Measurements from ENCODE around the gene TNNT3.
"Not testable (repeated sequence)": the region's sequence is repeated elsewhere in the genome, so short reads cannot be mapped to it uniquely, and the experiment has no call there.

Gene TNNT3

GRCh38 chr11:1875093-1875850 lies 44.2 kb upstream of the TNNT3 start:
- TF ChIP-seq CTCF (IDR thresholded peaks at IDR 0.05; ENCODE audit: extremely low read depth, missing control alignments) = no peak
- no peak for DNase-seq (ENCODE audit: low spot score)

GRCh38 chr11:1875851-1876301 lies 43.6 kb upstream of the TNNT3 start:
- DNase-seq (ENCODE audit: low spot score) = not testable (repeated sequence)

- DNase-seq (ENCODE audit: low spot score) = no peak
- peak; percentile 42 for TF ChIP-seq CTCF (IDR thresholded peaks at IDR 0.05; ENCODE audit: extremely low read depth, missing control alignments)
Observed at GRCh38 chr11:1876361-1877063, 43.0 kb upstream of the TNNT3 start.

GRCh38 chr11:1877211-1878136 lies 42.0 kb upstream of the TNNT3 start:
- no peak for TF ChIP-seq CTCF (IDR thresholded peaks at IDR 0.05; ENCODE audit: extremely low read depth, missing control alignments)
- DNase-seq (ENCODE audit: low spot score) = no peak

GRCh38 chr11:1878137-1879031 lies 41.1 kb upstream of the TNNT3 start:
- TF ChIP-seq CTCF (IDR thresholded peaks at IDR 0.05; ENCODE audit: extremely low read depth, missing control alignments) = no peak

GRCh38 chr11:1879342-1879940 lies 40.1 kb upstream of the TNNT3 start:
- no peak for TF ChIP-seq CTCF (IDR thresholded peaks at IDR 0.05; ENCODE audit: extremely low read depth, missing control alignments)

More at GRCh38 chr11:1878137-1879031, 41.1 kb upstream of the TNNT3 start:
- no peak for DNase-seq (ENCODE audit: low spot score)

More at GRCh38 chr11:1879342-1879940, 40.1 kb upstream of the TNNT3 start:
- DNase-seq (ENCODE audit: low spot score) = no peak
